Measurements from ENCODE around the gene ACAP1. TPM values are rescaled to one million over a fixed set of nuclear protein-coding genes. Genes with fewer than 3 reads are reported as not detected.

ACAP1 gene
- total and polyA plus RNA-seq, 9 of the 15 experiments (the other 6 are each of a cell fraction or from before 2014, with no cell fraction given): 0.15 to 8.5 (median 2.4) TPM

GRCh38 chr17:7380321-7380720 is 44.0 kb downstream of the ACAP1 start (continued):
- no peak for TF ChIP-seq CHD7 (IDR thresholded peaks at IDR 0.05; ENCODE audit: low read depth, low read length)
- no peak for TF ChIP-seq FOXK2 (conservative IDR thresholded peaks at IDR 0.05 in 1 of 2, IDR thresholded peaks at IDR 0.05 in 1 of 2; ENCODE audit: low read depth in 2 of 2)
- TF ChIP-seq ILF3 (IDR thresholded peaks at IDR 0.05; ENCODE audit: borderline replicate concordance): no peak
- no peak for TF ChIP-seq POLR3A (IDR thresholded peaks at IDR 0.05; ENCODE audit: borderline replicate concordance, extremely low read depth, insufficient read depth, insufficient read length)
- no peak for TF ChIP-seq ARNT (IDR thresholded peaks at IDR 0.05)
- TF ChIP-seq ARID3A (IDR thresholded peaks at IDR 0.05; ENCODE audit: borderline replicate concordance, low read depth, low read length): no peak
- TF ChIP-seq SIRT6 (IDR thresholded peaks at IDR 0.05; ENCODE audit: low read depth, low read length): no peak
- no peak for TF ChIP-seq MECOM (CRISPR knock-in tag; IDR thresholded peaks at IDR 0.05)

Measured in K562 (cell line).